ENCODE measurements around the gene FBXW7.
A peak's percentile ranks its signal among the peaks of the same experiment; 100 is the strongest.

FBXW7 gene

DNA sequence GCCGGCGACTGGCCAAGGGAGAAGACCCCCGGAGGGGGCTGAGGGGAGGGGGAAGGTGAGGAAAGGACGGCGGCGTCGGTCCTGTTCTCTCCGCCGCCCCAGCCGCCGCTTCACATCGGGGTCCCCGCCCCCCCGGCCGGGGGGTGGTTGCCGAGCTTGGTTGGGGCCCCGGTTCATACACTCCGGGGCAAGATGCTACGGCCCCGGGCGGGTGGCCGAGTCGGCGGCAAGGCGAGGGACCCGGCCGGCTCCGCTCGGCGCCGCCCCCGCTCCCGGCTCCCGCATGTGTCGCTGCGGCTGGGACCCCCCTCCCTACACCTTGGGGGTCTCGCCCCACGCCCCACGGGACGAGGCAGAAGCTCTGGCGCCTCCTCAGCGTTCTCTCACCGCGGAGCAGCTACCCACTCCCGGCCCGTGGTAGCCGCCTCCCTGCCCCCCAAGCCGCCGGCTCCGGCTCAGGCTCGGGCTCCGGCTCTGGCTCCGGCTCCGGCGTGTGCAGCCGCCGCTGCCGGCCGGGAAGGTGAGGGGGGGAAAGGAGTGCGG is 461 bp downstream of the FBXW7 start:
- H3K36me3 ChIP-seq (ENCODE audit: insufficient read depth, low read length) = no peaks in the 10 kb centered on the region

GRCh38 chr4:152534541-152535359 is 1.1 kb downstream of the FBXW7 start:
- peak overlapping the region; percentile 69; the same call in 1 of the 2 replicates for H3K9ac ChIP-seq (ENCODE audit: low read depth, low read length)
- H3K9me3 ChIP-seq (ENCODE audit: control insufficient read depth, insufficient read depth, low read length) = peaks cover 3% of the 10 kb centered on the region
- 0 out of 2 replicates have a peak, but pooled peaks cover 7% of the 10 kb centered on the region for H3K4me1 ChIP-seq (ENCODE audit: insufficient read depth, low read length)
- H3K36me3 ChIP-seq (ENCODE audit: insufficient read depth, low read length) = no peaks in the 10 kb centered on the region

More for the DNA sequence above, 461 bp downstream of the FBXW7 start:
- peaks cover 3% of the 10 kb centered on the region for H3K9me3 ChIP-seq (ENCODE audit: control insufficient read depth, insufficient read depth, low read length)
- 0 out of 2 replicates have a peak, but pooled peaks cover 7% of the 10 kb centered on the region for H3K4me1 ChIP-seq (ENCODE audit: insufficient read depth, low read length)
- peak overlapping the region; percentile 69 for H3K9ac ChIP-seq (ENCODE audit: low read depth, low read length)

DNA sequence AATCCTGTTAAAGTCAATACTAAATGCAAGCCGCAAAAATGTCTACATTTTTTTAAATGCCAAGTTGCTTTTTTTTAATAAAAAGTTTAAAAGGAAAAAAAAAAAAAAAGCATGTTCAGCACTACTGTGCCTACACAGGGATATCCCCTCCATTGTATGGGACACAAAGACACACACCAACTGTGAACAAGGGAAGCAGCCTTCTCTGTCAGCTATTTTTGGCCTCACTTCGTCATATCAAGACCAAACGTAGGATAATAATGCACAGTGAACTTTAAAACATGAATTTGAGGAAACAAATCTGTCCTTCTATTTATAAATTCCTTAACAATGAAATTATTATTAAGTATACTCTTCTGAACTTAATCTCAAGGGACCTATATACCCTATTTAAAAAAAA is 4.4 kb downstream of the FBXW7 start:
- no peaks in the 10 kb centered on the region for H3K4me1 ChIP-seq (ENCODE audit: insufficient read depth, low read length)
- no peaks in the 10 kb centered on the region for H3K9me3 ChIP-seq (ENCODE audit: control insufficient read depth, insufficient read depth, low read length)
- no peak overlapping the region for H3K9ac ChIP-seq (ENCODE audit: low read depth, low read length)
- no peaks in the 10 kb centered on the region for H3K36me3 ChIP-seq (ENCODE audit: insufficient read depth, low read length)

GRCh38 chr4:152530600-152530999 is 5.3 kb downstream of the FBXW7 start:
- H3K4me1 ChIP-seq (ENCODE audit: insufficient read depth, low read length) = no peaks in the 10 kb centered on the region

DNA sequence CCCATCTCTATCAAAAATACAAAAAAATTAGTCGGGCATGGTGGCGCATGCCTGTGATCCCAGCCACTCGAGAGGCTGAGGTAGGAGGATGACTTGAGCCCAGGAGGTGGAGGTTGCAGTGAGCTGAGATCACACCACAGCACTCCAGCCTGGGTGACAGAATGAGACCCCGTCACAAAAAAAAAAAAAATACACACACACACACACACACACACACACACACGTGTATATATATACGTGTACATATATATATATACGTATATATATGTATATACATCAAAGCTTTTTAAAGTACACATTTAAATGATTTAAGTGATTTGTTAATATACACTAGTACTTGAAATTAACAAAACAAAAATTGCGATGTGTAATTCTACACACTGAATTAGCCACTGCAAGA is 6.0 kb downstream of the FBXW7 start:
- no peaks in the 10 kb centered on the region for H3K36me3 ChIP-seq (ENCODE audit: insufficient read depth, low read length)
- no peaks in the 10 kb centered on the region for H3K4me1 ChIP-seq (ENCODE audit: insufficient read depth, low read length)
- no peaks in the 10 kb centered on the region for H3K9me3 ChIP-seq (ENCODE audit: control insufficient read depth, insufficient read depth, low read length)
- H3K9ac ChIP-seq (ENCODE audit: low read depth, low read length) = no peak overlapping the region

More at GRCh38 chr4:152530600-152530999, 5.3 kb downstream of the FBXW7 start:
- no peaks in the 10 kb centered on the region for H3K36me3 ChIP-seq (ENCODE audit: insufficient read depth, low read length)
- no peaks in the 10 kb centered on the region for H3K9me3 ChIP-seq (ENCODE audit: control insufficient read depth, insufficient read depth, low read length)
- no peak overlapping the region for H3K9ac ChIP-seq (ENCODE audit: low read depth, low read length)

GRCh38 chr4:152528060-152528459 is 7.8 kb downstream of the FBXW7 start:
- Histone ChIP-seq H3K36me3 (ENCODE audit: insufficient read depth, low read length) (no peaks in the 10 kb centered on the region), H3K4me1 (ENCODE audit: insufficient read depth, low read length) (0 out of 2 replicates have a peak, but pooled peaks cover 12% of the 10 kb centered on the region)

GRCh38 chr4:152525878-152526277 is 10.0 kb downstream of the FBXW7 start:
- Histone ChIP-seq H3K9ac (ENCODE audit: low read depth, low read length) (no peak overlapping the region), H3K9me3 (ENCODE audit: control insufficient read depth, insufficient read depth, low read length) (no peaks in the 10 kb centered on the region), H3K36me3 (ENCODE audit: insufficient read depth, low read length) (no peaks in the 10 kb centered on the region), H3K4me1 (ENCODE audit: insufficient read depth, low read length) (0 out of 2 replicates have a peak, but pooled peaks cover 12% of the 10 kb centered on the region)

More at GRCh38 chr4:152528060-152528459, 7.8 kb downstream of the FBXW7 start:
- no peaks in the 10 kb centered on the region for H3K9me3 ChIP-seq (ENCODE audit: control insufficient read depth, insufficient read depth, low read length)
- H3K9ac ChIP-seq (ENCODE audit: low read depth, low read length) = no peak overlapping the region

GRCh38 chr4:152524427-152524826 is 11.5 kb downstream of the FBXW7 start:
- Histone ChIP-seq H3K9me3 (ENCODE audit: control insufficient read depth, insufficient read depth, low read length) (no peaks in the 10 kb centered on the region), H3K4me1 (ENCODE audit: insufficient read depth, low read length) (0 out of 2 replicates have a peak, but pooled peaks cover 12% of the 10 kb centered on the region), H3K36me3 (ENCODE audit: insufficient read depth, low read length) (no peaks in the 10 kb centered on the region), H3K9ac (ENCODE audit: low read depth, low read length) (no peak overlapping the region)

GRCh38 chr4:152523731-152524130 is 12.2 kb downstream of the FBXW7 start:
- Histone ChIP-seq H3K4me1 (ENCODE audit: insufficient read depth, low read length) (0 out of 2 replicates have a peak, but pooled peaks cover 12% of the 10 kb centered on the region), H3K9me3 (ENCODE audit: control insufficient read depth, insufficient read depth, low read length) (no peaks in the 10 kb centered on the region), H3K36me3 (ENCODE audit: insufficient read depth, low read length) (no peaks in the 10 kb centered on the region), H3K9ac (ENCODE audit: low read depth, low read length) (no peak overlapping the region)

DNA sequence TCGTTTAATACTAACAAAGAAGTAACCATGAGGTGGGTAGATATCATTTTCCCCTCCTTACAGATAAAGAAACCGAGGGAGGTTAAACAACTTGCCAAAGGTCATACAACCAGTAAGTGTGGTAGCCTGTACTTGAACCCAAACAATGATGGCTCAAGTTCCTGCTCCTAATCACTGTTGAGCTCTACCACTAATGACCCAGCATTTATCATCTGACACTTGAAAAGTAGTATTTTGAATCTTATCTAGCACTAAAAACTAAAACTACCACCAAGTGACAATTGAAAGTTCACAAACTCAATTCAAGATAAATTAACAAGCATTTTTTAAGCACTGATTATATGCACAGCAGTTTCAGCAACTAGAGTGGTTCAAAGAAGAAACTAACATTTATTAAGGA is 13.1 kb downstream of the FBXW7 start:
- no peak overlapping the region for H3K9ac ChIP-seq (ENCODE audit: low read depth, low read length)
- 0 out of 2 replicates have a peak, but pooled peaks cover 12% of the 10 kb centered on the region for H3K4me1 ChIP-seq (ENCODE audit: insufficient read depth, low read length)
- H3K36me3 ChIP-seq (ENCODE audit: insufficient read depth, low read length) = no peaks in the 10 kb centered on the region
- no peaks in the 10 kb centered on the region for H3K9me3 ChIP-seq (ENCODE audit: control insufficient read depth, insufficient read depth, low read length)

DNA sequence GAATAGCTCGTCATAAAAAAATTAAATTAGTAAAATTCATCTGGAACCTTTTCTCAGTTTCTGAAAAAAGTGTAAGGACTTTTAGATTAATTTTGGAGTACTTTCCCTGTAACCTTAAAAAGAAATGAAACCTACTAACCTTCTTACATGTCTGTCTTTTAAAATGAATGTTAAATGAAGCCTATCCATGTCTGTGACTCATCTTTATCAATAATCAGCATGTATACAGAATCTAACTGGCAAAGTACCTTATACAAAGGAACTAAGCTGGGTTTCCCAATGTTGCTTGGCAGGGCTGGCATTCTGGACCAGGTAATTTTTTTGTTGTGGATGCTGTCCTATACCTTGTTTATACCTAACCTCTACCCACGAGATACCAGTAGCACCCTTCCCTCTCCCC is 13.6 kb downstream of the FBXW7 start:
- Histone ChIP-seq H3K36me3 (ENCODE audit: insufficient read depth, low read length) (no peaks in the 10 kb centered on the region), H3K4me1 (ENCODE audit: insufficient read depth, low read length) (0 out of 2 replicates have a peak, but pooled peaks cover 12% of the 10 kb centered on the region), H3K9ac (ENCODE audit: low read depth, low read length) (no peak overlapping the region)

GRCh38 chr4:152516156-152516555 is 19.7 kb downstream of the FBXW7 start:
- no peak overlapping the region for H3K9ac ChIP-seq (ENCODE audit: low read depth, low read length)
- H3K9me3 ChIP-seq (ENCODE audit: control insufficient read depth, insufficient read depth, low read length) = no peaks in the 10 kb centered on the region
- H3K36me3 ChIP-seq (ENCODE audit: insufficient read depth, low read length) = no peaks in the 10 kb centered on the region
- peaks cover 15% of the 10 kb centered on the region for H3K4me1 ChIP-seq (ENCODE audit: insufficient read depth, low read length)

More for the DNA sequence above, 13.6 kb downstream of the FBXW7 start:
- no peaks in the 10 kb centered on the region for H3K9me3 ChIP-seq (ENCODE audit: control insufficient read depth, insufficient read depth, low read length)

DNA sequence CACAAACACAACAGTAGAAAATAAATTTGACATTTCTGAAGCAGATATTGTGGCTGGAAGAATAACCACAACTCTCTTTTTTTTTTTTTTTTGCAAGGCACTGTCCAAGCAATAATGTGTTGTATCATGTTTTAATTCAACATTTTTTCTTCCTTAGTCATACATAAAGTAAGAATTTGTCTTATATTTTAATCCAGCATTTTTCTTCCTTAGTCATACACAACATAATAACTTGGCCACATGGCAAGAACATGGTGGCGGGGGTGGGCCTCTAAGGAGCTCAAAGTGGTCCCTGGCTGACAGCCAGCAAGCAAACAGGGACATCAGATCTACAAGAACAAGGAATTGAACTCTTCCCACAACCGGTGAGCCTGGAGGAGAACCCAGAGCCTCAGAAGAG is 20.2 kb downstream of the FBXW7 start:
- Histone ChIP-seq H3K9me3 (ENCODE audit: control insufficient read depth, insufficient read depth, low read length) (no peaks in the 10 kb centered on the region), H3K9ac (ENCODE audit: low read depth, low read length) (no peak overlapping the region)

GRCh38 chr4:152514356-152514755 is 21.5 kb downstream of the FBXW7 start:
- no peaks in the 10 kb centered on the region for H3K9me3 ChIP-seq (ENCODE audit: control insufficient read depth, insufficient read depth, low read length)
- no peaks in the 10 kb centered on the region for H3K36me3 ChIP-seq (ENCODE audit: insufficient read depth, low read length)
- H3K4me1 ChIP-seq (ENCODE audit: insufficient read depth, low read length) = peaks cover 15% of the 10 kb centered on the region
- H3K9ac ChIP-seq (ENCODE audit: low read depth, low read length) = no peak overlapping the region

More for the DNA sequence above, 20.2 kb downstream of the FBXW7 start:
- H3K4me1 ChIP-seq (ENCODE audit: insufficient read depth, low read length) = peaks cover 15% of the 10 kb centered on the region
- H3K36me3 ChIP-seq (ENCODE audit: insufficient read depth, low read length) = no peaks in the 10 kb centered on the region

DNA sequence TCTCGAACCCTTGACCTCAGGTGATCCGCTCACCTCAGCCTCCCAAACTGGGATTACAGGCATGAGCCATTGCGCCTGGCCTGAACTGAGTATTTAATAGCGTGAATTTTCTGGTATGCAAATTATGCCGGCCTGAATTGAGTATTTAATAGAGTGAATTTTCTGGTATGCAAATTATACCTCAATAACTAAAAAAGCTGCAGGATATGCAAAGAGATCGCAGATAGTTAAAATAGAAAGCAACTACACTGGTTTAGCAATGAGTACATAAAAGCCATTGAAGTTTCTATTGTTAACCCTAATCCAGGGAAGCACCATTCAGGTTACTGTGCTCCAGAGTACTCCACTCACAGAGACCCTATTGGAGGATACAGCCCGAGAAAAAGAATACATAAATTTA is 22.8 kb downstream of the FBXW7 start:
- Histone ChIP-seq H3K9me3 (ENCODE audit: control insufficient read depth, insufficient read depth, low read length) (no peaks in the 10 kb centered on the region), H3K9ac (ENCODE audit: low read depth, low read length) (no peak overlapping the region), H3K36me3 (ENCODE audit: insufficient read depth, low read length) (no peaks in the 10 kb centered on the region), H3K4me1 (ENCODE audit: insufficient read depth, low read length) (peaks cover 15% of the 10 kb centered on the region)

Measured in ES-I3 (cell line).